GM21619 (cell line): ENCODE data around the gene CDADC1.
"Not testable (repeated sequence)": the region's sequence is repeated elsewhere in the genome, so short reads cannot be mapped to it uniquely, and the experiment has no call there.

Source experiments
- ATAC-seq: cut with Tn5 transposase; IDR thresholded peaks from one replicate; pipeline ENCODE4 v1.9.1; 2021; ENCODE audit not compliant: unreplicated experiment

Gene CDADC1

DNA sequence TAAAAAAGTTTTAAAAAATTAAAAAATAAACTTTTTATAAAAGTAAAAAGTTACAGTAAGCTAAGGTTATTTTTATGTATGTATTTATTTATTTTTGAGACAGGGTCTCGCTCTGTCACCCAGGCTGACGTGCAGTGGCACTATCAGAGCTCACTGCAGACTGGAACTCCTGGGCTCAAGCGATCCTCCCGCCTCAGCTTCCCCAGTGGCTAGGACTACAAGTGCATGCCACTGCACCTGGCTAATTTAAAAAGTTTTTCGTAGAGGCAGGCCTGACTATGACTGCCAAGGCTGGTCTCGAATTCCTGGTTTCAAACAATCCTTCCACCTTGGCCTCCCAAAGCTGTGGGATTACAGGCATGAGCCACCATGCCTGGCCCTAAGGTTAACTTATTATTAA lies 64.1 kb downstream of the CDADC1 start:
- ATAC-seq = no peak

DNA sequence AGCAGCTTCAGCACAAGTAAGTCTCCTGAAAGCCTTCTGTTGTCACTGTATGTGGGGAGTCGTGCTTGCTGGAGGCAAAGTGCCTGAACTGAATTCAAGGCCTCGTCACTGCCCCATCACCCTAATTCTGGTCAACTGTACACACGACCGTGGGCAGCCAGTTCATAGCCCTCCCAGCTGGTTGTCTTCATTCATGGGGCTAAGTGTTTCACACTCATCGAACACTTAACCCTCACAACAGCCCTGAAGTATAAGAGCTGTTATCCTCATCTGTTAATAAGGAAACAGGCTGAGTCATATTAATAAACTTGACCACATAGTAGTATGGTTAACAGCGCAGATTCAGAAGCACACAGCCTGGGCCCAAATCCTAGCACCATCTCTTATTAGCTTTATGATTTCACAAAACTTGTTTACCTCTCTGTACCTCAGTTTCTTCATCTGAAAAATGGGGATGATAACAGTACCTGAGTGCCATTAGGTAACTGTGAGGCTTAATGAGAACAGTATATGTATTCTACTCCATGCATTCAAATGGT lies 66.7 kb downstream of the CDADC1 start:
- ATAC-seq = no peak

DNA sequence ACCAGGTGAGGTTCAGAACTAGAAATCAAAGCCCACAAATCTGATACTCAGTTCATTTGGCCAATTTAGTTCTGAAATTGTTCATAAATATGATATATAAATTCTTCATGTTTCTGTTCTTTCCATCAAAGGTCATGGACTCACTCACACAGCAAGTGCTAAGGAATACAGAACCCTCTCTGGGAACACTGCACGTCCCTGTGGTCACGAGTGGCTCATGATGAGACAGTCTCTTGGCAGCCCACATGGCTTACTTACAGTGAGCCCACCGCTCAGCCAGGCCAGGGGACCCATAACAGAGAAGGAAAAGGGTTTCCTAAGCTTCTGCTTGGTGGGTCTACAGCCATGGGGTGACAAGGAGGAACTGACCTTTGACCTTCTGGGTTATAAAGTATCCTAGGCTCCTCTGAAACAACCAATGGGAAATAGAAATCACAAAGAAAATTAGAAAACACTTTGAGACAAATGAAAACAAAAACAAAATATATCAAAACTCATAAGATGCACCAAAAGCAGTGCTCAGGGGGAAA lies 67.4 kb downstream of the CDADC1 start:
- ATAC-seq = no peak

DNA sequence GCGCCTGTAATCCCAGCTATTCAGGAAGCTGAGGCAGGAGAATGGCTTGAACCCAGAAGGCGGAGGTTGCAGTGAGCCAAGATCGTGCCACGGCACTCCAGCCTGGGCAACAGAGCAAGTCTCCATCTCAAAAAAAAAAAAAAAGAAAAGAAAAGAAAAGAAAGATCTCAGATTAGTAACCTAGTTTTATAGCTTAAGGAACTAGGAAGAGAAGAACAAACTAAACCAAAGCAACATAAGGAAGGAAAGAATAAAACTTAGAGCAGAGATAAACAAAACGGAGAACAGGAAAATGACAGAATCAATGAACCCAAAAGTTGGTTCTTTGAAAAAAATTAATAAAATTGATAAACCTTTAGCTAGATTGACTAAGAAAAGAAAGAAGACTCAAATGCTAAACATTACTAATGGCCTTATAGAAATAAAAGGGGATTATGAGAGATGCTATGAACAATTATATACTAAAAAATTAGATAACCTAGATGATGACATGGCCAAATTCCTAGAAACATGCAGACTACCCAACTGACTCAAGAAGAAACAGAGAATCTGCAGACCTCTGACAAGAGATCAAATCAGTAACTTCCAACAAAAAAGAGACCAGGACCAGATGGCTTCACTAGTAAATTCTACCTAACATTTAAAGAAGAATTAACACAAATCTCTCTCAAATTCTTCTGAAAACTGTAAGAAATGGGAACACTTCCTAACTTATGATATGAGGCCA lies 68.2 kb downstream of the CDADC1 start:
- ATAC-seq = no peak

DNA sequence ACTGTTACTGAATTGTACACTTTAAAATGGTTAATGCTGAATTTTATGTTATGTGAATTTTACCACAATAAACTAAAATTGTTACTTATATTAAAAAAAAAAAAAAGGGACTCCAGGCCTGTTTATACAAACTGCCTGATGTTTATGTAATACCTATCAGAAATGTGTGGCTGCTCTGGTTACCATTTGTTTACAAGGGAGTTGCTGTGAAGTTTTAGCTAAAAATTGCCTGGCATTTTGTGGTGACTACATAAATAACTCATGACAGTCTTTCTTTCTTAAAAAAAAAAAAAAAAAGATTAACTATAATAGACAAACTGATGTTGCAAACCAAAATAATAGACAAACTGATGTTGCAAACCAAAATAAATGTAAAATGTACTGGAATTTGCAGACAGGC lies 71.8 kb downstream of the CDADC1 start:
- ATAC-seq = no peak

DNA sequence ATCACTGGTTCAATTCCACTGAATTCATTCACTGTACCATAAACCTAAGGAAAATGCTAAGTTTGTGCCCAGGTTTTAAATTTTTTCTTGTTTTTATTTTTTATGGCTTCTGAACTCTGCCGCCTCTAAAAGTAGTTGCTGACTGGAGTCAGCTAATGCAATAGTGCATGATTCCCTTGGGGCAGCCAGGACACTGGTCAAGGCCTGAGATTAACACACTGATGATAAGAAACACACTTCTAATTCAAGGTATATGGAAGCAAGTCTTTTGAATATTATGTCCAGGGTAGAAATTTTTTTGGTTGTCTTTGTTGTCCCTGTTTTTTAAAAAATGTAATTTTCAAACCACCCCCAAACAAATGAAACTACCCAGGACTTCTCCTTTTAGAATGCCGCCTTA lies 72.2 kb downstream of the CDADC1 start:
- no peak for ATAC-seq

DNA sequence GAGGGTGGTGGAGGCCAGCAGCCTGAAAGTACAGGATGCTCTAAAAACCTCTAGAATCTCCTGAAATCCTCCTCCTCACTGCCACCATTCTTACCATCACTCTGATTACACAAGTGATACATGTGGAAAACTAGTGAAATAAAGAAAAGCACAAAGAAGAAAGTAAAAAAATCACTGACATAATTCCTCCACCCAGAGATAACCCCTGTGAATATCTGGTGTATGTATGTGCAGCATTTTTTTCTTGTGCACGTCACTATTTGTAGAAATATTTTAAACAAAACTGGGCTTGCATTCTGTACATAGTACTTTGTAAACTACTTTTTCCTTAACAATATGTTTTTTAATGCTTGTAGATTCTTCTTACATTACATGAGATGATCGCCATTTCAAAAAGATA lies 73.2 kb downstream of the CDADC1 start:
- no peak for ATAC-seq

DNA sequence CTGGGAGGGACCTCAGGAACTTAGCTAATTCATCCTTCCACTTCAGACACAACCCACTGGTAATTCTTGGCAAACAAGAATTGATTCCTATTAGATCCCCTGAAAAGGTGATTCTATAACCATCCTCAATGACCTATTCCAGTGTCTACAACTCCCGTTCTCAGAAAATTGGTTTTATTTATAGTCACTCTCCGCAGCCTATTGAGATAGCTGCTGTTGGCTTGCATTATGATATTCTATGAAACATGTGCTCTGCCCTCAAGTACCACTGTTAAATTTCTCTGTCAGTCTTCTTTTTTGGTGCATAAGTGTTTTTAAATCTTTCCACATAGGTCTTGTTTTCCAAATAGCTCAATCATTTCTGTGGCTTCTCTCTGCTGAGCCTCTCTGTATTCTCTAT lies 75.0 kb downstream of the CDADC1 start:
- ATAC-seq = no peak

DNA sequence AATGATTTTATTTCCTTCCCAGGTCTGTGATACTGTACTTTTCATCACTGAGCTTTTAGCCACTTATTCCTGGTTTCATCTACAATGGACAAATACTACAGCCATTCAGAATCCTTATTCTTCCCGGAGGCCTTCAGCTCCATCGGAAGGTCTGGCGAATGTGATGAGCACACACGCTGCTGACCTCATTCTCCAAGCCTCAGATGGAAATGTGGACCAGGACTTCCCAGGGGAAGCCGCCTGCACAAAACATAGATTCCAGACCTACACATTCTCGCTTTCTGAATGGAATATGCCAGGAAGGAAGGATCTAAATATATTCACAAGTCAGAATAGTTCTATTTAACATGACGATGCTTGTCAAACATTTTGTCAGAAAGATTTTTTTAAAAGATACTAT lies 75.6 kb downstream of the CDADC1 start:
- ATAC-seq = no peak

DNA sequence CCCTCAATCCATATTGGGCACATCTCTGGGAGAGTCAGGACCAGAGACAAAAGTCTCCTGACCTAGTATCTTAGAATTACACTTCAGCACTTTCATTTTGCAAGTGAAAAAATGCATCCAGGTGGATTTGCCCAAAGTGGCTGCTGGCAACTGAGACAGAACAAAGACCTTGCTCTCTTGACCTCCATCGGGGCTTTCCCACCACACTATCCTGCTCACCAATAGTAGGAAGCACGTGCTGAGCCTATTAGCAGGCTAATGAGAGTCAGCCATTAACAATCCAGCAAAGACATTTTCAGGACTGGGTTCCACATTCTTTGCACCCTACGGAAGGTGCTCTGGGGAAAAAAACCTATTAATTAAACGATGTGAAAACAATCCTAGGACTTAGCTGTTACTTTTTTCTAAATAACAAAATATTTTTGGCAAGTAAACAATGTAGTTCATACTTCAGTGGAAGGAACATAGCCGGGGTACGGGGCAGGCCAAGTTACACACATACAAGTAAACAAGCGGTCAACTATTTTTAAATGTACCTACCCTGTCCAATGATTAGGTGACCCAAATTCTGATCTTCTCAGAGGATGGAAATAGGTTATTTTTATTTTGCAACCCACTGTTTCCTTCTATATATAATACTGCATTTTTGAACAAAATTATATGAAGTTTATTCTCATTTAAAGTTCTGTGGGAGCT lies 78.6 kb downstream of the CDADC1 start:
- no peak for ATAC-seq

DNA sequence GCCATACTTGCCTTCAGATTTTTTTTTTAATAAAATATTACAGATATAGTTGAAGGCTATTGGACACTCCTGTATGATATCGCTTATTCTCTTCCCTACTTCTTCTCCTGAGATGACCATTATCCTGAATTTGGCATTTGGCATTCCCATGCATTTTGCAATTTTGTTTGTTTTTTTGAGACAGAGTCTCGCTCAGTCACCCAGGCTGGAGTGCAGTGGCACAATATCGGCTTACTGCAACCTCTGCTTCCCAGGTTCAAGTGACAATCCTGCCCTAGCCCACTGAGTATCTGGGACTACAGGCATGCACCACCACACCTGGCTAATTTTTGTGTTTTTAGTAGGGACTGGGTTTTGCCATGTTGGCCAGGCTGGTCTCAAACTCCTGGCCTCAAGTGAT lies 79.4 kb downstream of the CDADC1 start:
- not testable (repeated sequence) for ATAC-seq

DNA sequence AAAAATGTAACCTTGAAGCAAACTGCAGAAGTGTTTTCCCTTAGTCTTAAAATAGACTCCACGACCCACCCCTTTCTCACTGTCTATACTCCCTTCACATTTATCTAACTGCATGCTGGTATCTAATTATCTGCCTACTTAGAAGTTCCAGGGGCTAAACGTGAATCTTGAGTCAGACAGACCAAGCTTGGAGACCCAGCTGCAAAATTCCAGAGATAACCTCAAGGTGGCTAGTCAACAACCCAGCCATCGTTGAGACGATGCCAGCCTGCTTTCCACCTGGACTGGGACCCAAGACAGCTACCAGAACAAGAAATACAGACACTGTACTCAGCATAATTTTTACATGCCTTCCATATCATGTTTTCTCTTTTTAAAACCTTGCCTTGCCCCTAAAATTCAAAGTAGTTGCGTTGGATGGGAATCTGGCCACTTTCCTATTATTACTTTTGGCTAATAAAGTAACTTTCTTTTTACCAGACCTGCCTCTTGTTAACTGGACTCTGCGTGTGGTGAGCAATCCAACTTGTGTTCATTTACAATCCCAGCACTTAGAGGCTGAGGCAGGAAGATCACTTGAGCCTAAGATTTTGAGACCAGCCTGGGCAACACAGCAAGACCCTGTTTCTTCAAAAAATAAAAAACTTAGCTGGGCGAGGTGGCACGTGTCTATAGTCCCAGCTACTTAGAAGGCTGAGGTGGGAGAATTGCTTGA lies 82.3 kb downstream of the CDADC1 start:
- no peak for ATAC-seq

DNA sequence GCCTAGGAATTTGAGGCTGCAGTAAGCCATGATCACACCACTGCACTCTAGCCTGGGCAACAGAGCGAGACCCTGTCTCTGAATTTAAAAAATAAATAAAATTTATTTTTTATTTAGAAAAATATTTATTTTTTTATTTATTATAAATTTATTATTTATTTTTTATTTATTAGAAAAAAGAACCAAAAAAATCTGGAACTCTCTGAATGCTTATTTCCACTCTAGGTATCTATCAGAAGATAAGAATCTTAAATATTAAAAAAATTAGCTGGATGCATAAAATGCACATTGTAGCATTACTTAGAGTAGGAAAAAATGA lies 82.8 kb downstream of the CDADC1 start:
- no peak for ATAC-seq

DNA sequence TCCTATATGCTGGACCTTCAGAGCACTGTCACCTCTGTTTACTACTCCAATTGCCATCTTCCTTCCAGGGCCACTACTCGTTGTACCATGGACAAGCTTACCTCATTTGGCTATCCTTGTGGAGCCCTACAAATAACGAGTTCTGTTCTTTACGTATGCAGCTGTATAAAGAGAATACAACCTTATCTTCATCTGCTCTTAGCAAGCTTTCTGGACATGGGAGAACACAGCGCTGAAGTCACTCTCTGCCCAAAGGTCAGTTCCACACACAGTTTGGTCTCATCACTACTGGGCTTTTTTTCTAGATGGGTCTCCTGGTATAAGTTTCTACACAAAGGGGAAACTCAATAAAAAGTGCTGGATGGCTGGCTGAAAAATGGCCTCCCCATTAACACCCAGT lies 88.9 kb downstream of the CDADC1 start:
- no peak for ATAC-seq

DNA sequence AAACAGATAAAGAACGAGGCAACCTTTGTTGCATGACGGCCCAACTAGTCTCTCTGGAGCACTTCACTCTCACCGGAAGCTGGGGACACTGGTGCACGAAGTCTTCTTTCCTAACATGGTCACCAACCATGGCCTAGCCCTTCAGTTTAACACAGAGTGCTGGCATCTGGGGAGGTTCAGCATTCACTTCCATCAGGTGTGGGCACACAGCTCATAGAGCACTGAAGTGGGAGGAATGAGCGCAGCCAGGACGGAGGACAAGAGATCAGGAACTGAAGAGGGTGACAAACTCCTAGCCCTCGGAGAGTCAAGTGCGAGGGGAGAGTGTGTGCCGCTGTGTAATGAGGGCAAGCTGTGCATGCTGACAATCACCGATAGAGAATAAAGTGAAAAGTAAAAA lies 92.4 kb downstream of the CDADC1 start:
- no peak for ATAC-seq

DNA sequence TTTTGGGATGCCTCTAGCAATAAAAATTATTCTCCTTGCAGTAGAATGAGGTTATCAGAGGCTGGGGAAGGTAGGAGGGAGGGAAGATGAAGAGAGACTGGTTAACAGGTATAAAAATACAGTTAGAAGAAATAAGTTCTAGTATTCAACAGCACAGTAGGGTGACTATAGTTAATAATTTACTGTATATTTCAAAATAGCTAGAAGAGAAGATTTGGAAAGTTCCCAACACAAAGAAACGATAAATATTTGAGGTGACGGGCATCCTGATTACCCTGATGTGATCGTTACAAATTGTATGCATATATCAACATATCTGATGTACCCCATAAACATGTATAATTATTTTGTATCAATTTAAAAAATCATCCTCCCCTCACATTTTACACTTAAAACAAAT lies 93.8 kb downstream of the CDADC1 start:
- no peak for ATAC-seq

DNA sequence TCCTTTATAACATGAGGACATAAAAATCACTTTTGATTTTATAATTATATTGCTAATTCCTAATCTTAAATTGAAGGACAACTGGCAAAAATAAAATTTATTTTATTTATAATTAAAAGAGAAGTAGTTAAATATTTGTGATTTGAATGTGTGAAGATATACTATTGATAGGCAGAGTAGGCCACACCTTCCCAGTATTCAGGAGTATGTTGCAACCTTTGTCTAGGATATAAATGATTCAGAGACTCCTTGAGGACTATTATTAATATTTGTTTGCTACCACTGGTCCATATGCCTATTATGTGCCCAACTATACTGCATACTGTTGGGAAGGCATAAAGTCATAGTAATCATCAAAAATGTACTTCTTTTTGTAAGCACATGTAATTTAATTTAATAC lies 94.2 kb downstream of the CDADC1 start:
- ATAC-seq = no peak

DNA sequence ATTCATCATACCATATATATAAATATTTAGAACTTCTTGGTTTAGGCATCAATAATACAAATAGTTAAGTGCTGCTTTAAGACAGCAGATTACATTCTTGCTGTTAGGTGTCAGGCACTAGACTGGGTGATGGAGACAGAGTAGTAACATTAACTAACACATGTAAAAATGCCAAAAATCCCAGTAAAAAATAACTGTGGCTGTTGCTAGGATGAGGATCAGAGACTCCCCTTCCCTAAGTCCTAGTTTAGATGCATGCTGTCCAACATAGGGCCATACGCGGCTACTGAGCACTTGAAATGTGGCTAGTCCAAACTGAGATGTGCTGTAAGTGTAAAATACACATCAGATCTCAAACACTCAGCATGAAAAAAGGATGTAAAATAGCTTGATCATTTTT lies 94.7 kb downstream of the CDADC1 start:
- no peak for ATAC-seq
